ENCODE data around the gene LHX6. TPM values are rescaled to one million over a fixed set of nuclear protein-coding genes. Genes with fewer than 3 reads are reported as not detected.

The LHX6 gene
- total RNA-seq, 1 donor, result not detected

- DNase-seq (ENCODE audit: low read depth), result no peak
- TF ChIP-seq CTCF (IDR thresholded peaks at IDR 0.05; ENCODE audit: insufficient read depth, low read depth, low read length), result no peak
- no peak overlapping the region for H3K4me3 ChIP-seq (ENCODE audit: low read depth, low read length)
These were observed 26.6 kb downstream of the LHX6 start for GRCh38 chr9:122202111-122202510.

- no peak for DNase-seq (ENCODE audit: low read depth)
- H3K4me3 ChIP-seq (ENCODE audit: low read depth, low read length), result no peak overlapping the region
- TF ChIP-seq CTCF (IDR thresholded peaks at IDR 0.05; ENCODE audit: insufficient read depth, low read depth, low read length), result no peak
These were observed 27.1 kb downstream of the LHX6 start for GRCh38 chr9:122201641-122202040.

GRCh38 chr9:122200960-122201595 lies 27.7 kb downstream of the LHX6 start:
- H3K4me3 ChIP-seq (ENCODE audit: low read depth, low read length), result no peak overlapping the region
- DNase-seq (ENCODE audit: low read depth), result no peak
- no peak for TF ChIP-seq CTCF (IDR thresholded peaks at IDR 0.05; ENCODE audit: insufficient read depth, low read depth, low read length)

GRCh38 chr9:122197882-122198281 lies 30.9 kb downstream of the LHX6 start:
- no peak for TF ChIP-seq CTCF (IDR thresholded peaks at IDR 0.05; ENCODE audit: insufficient read depth, low read depth, low read length)
- H3K4me3 ChIP-seq (ENCODE audit: low read depth, low read length), result no peak overlapping the region
- no peak for DNase-seq (ENCODE audit: low read depth)

- H3K4me3 ChIP-seq (ENCODE audit: low read depth, low read length), result no peak overlapping the region
- no peak for TF ChIP-seq CTCF (IDR thresholded peaks at IDR 0.05; ENCODE audit: insufficient read depth, low read depth, low read length)
- no peak for DNase-seq (ENCODE audit: low read depth)
These were observed 31.3 kb downstream of the LHX6 start for GRCh38 chr9:122197426-122197825.

DNA sequence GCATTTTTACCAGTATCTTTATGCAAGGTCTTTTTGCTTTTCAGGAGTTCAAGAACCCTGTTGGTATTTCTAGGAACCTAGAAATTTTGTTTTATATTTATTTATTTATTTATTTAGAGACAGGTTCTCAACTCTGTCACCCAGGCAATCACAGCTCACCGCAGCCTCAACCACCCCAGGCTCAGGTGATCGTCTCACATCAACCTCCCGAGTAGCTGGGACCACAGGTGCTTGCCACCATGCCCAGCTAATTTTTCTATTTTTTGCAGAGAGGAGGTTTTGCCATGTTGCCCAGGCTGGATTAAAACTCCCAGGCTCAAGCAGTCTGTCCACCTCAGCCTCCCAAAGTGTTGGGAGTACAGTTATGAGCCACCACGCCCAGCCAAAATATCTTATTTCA lies 32.9 kb downstream of the LHX6 start:
- DNase-seq (ENCODE audit: low read depth), result no peak
- TF ChIP-seq CTCF (IDR thresholded peaks at IDR 0.05; ENCODE audit: insufficient read depth, low read depth, low read length), result no peak
- H3K4me3 ChIP-seq (ENCODE audit: low read depth, low read length), result no peak overlapping the region

GRCh38 chr9:122193651-122194050 lies 35.1 kb downstream of the LHX6 start:
- TF ChIP-seq CTCF (IDR thresholded peaks at IDR 0.05; ENCODE audit: insufficient read depth, low read depth, low read length), result no peak
- DNase-seq (ENCODE audit: low read depth), result no peak
- no peak overlapping the region for H3K4me3 ChIP-seq (ENCODE audit: low read depth, low read length)
